GM18907 (cell line): Measurements from ENCODE around the gene ABLIM2.

ENCODE experiments used
- ATAC-seq: cut with Tn5 transposase; IDR thresholded peaks from one replicate; pipeline ENCODE4 v1.9.1; 2021; ENCODE audit warnings: mild to moderate bottlenecking, moderate library complexity; ENCODE audit not compliant: unreplicated experiment

Gene ABLIM2

DNA sequence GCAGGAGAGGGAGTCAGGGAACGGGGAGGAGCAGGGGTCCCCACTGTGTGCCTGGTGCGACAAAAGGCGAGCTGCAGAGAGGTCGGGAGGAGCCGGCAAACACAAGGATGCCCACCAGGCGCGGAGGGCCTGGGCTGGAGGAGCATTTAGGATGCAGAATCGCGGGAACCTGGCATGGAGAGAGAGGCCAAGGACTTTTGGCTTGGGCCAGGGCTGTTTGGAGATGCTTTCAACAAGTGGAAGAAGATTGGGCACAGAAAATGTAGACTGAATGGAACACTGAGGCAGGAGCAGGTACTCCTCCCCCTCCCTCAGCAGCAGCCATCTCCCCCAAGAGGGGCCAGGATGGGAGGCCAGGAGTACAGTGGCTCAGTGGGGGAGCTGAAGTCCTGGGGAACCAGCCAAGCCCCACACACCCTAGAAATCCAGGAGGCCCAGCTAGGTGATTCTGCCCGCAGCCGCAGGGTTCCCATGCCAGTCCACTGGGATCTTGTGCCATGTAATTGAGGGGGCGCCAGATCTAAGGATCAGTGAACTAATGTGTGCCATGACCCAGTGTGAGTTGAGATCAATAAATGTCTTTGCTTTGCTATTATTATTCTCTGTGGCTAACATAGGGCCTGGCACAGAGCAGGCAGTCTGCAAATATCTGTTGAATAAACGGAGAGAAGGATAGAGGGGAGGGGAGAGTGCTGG is 1.1 kb upstream of the ABLIM2 start:
- no peak for ATAC-seq

DNA sequence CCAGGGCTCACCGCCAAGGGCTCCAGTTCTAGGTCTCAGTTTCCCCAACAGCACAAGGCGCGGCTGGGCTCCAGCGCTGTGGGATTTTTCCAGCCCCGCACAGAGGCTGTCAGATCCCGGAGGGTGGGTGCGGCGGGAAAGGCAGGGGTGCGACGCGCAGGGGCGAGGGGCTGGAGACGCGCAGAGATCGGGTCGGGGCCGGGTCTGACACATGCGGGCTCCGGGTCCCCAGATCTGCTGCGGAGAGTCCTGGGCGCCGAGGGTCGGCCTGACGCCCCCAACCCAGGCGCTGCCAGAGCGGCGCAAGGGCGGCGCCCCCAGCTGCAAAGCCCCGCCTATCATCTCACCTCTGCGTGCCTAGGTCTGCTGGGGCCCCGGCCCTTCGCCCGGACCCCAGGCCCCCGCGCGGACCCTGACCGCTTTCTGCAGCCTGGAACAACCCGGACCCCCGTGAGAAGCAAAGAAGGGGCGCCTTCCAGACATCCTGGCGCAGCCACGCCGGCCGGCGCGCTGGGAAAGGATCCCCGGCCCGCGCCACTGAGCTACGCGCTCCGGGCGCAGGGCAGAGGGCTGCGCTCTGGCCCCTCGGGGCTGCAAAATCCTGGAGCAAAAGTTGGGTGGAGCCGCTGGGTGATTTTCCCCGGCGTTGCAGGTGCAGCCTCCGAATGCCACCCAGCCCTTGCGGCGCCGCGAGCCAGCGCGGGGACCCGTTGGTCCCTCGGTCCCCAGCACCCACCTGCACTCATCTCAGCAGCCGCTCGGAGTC is 486 bp downstream of the ABLIM2 start:
- ATAC-seq: no peak

DNA sequence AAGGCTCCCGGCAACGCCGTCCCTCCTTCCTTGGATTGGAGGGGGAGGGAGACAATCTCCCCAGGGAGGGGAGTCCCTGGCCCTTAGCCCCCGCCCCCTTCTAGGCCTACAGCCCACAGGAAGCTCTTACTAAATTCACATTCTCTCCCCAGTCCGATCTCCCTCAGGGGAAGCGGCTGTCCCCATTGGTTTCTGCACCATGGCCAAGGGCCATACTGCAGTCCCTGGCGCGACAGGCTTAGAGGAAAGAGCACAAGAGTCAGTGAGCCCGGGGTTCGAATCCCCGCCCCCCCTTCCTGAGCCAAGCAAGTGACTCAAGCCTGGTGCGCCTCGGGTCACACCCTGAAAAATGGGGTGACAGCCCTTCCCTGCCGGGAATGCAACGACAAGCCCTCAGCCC is 1.1 kb downstream of the ABLIM2 start:
- no peak for ATAC-seq

DNA sequence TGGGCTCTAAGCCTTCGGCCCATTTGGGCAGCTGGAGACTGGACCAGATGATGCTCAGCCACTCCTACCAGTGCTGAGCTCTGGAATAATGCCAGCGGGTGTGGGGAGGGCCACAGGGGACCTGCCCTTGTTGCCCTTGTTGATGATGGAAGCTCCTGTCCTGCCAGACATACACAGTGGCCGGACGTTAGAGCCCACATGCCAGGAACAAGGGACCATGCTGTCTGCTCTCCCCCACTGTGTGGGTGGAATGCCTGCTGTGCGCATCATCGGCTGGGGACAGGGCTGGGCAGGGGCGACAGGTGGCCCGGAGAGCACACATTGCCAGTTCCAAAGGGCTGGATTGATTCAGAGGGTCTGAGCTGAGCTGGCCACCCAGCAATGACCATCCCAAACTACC is 2.0 kb downstream of the ABLIM2 start:
- ATAC-seq: no peak

DNA sequence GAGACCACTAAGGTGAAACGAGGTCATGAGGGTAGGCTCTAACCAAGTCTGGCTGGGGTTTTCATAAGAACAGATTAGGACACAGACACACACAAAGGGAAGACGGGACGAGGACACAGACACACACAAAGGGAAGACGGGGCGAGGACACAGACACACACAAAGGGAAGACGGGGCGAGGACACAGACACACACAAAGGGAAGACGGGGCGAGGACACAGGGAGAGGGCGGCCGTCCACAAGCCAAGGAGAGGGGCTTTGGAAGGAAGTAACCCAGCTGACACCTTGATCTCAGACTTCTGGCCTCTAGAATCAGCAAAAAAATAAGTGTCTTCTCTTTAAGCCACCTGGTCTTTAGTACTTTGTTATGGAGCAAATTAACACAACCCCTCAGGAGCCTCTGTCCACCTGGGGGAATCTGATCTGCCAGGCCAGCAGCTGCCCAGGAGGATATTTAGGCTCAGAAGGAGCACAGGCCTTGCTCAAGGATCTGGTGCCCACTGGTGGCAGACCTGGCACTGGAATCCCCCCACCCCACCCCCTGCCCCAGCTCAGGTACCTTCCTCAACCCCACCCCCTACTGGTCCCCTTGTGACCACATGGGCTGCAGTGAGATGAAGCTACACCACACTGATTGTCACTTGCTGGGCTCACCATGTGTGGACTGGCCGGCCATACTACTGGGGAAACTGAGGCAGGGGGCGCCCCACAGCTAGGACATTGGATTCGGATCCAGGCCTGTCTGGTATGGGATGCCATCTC is 2.8 kb downstream of the ABLIM2 start:
- ATAC-seq: no peak

DNA sequence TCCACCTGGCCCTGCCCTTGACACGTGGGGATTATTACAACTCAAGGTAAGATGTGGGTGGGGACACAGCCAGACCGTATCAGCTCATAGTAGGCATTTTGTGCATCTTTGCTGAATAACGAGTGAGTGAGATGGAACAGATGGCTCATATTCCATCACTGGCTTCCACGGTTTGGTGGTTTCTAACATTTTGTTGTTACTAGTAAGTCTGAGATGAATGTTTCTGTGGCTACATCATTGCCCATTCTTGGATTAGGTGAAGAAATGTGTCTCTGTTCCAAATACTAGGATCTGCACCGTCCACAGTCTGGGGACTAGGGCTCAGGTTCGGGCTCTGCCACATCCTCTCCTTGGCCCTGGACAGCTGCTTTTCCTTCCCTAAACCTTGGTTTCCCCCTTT is 3.6 kb downstream of the ABLIM2 start:
- ATAC-seq: no peak

DNA sequence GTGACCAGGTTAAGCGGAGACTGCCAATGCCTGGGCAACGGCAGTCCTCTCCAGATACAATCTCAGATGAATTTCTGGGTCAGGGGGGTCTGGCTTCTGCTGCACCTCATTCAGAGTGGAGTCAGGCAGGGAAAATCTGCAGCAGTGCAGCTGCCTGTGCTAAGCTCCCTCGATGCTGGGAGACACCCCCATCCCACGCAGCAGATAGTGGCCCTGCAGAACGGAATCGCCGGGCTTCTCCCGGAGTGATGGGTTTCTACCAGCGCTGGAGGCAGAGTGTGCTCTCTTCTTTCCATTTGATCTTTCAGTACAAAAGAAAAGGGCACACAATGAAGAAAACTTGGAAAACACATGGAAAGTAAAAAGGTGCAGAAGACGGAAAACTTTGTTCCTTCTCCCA is 5.2 kb downstream of the ABLIM2 start:
- ATAC-seq: no peak

DNA sequence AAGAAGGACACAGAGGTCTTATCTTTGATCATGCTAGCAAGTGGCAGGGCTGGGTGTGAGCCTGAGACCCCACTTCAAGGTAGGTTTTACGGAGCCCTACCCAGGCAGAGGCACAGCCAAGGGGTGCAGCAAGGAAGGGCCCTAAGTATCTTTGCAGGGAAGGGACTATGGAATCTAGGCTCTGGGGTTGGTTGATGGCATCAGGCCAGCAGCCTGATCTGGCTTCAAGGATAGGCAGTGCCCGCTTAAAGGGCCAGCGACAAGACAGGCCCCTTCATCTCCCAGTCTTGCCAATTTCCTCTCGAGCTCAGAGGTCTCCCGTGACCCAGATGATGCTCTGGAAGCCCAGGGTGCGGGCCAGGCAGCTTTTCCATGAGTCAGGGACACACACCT is 5.8 kb downstream of the ABLIM2 start:
- no peak for ATAC-seq

DNA sequence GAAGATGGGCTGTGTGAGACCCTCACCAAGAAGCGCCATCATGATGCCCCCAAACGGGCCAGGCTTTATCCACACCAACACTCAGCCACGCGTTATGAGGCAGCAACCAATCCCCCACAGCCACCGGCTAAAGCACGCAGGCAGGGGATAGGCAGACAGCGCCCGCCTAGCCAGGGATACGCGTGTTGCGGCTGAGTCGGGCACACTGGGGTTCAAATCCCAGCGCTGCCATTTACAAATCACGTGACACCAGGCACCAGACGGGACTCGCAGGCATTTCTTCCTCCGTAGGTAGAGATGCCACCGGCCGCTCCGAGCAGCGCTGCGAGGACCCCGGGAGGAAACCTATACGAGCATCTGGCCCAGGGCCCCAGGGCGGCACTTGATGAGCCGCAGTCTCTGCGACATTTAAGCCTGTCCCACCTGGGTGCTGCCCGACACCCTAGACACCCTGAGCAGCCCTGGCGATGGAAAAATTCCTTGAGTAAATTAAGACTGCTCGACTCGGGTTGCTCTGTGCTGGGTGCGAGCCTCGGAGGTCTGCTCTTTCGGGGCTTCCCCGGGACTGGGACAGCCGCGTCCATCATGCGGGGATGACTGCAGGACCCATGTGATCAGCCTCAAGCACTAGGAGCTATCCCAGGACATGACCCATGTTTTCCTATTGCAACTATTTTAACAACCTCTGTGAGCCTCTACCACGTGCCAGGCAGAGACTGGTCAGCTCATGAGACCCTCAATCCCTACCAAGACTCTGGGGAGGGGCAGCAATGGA is 6.3 kb downstream of the ABLIM2 start:
- no peak for ATAC-seq

DNA sequence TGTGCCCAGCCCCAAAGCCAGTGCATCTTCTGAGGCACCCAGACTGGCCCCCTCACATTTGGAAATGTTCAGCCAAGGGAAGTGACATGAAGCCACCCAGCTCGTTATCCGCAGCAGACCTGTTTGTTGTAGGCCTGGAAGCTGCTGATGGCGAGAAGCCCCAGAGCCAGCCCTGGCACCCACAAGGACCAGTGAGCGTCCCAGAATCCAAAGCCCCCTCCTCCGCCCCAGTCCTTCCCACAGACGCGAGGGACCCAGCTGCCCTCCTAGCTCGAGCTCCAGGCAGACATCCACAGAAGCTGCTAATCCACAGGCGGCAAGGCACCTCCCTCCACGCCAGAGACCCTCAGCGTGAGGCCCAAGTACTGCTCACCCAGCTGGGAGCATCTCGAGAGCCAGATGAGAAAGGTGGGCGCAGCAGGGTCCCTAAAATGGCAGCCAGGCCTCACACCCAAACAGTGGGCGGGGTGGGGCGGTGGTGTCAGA is 7.4 kb downstream of the ABLIM2 start:
- no peak for ATAC-seq

DNA sequence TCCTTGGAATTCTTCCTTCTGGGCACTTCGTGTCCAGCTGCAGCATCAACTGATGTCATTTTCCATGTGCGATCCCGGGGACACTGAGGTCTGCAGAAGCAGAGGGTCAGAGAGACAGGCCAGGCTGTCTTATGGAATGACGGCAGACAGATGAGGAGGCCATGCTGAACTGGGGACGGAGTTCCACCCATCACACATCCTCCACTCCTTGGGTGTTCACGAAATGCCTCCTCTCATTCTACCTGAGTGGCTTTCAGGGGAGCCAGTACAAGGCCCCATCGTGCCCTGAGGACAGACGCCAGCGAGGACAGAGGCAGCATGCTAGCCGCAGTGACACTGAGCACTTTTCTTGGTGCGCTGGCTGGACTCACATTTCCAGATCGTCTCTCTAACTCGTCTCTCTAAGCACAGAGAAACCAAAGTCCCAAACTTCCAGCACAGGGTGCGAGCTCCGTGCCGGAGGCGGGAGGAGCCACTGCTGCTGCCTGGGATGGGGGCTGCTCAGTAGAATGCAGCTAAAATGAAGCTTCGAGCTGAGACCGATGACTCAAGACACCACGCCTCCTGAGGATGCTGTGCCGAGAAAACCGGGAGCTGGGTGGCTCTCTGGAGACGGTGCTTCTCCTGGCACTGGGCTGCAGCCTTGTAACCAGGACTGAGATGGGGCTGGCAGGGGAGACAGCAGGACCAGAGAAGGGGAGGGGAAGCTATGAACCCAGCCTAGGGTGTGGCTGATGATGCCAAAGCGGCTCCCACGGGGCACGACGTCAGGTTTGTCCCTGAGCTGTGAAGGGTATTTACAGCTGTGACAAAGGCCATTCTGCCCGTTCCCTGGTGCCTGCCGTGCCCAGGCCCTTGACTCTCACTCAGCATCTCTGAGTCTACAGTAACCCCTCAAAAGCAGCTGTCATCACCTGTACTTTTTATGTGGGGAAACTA is 8.2 kb downstream of the ABLIM2 start:
- ATAC-seq: no peak

DNA sequence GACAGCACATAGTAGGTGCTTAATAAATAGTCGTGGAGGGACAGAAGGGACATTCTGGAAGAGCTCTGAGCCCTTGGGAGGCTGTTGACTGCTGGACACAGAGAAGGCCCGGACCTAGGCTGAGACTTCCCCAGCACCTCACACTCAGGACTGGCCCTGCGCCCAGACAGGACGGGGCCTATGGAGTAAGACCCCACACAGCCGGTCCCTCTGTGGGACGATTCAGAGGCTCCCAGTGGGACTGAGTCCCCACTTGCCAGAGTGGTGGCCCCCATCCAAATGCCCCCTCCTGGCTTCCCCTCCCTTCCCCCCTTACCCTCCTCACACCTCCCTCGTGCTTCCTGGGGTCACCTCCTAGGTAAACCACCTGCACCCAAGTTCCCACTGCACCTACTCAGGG is 8.9 kb downstream of the ABLIM2 start:
- ATAC-seq: no peak

DNA sequence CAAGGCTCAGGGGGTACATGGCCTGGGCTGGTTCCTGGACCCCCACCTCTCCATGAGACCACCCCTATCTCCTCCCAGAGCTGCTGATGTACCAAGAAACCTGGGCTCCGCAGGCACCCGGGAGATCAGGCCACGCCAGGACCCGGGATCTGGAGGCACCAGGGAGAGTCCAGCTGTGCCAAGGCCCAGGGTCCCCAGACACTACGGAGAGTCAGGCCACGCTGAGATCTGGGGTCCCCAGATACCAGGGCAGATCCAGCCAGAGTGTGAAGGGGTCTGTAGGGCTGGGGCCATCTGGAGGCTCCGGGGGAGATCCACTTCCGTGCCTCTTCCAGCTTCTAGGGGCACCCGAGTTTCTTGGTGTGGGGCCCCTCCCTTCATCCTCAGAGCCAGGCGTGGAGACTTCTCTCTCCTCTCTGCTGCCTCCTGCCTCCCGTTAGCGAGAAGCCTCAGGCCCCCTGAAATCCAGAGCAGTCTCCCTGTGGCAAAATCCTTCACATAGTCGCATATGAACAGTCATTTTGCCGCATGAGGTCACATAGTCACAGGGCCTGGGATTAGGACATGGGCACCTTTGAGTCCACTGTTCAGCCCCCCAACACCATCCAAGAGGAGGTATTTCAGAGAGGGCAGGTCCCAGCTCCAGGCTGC is 9.7 kb downstream of the ABLIM2 start:
- no peak for ATAC-seq

DNA sequence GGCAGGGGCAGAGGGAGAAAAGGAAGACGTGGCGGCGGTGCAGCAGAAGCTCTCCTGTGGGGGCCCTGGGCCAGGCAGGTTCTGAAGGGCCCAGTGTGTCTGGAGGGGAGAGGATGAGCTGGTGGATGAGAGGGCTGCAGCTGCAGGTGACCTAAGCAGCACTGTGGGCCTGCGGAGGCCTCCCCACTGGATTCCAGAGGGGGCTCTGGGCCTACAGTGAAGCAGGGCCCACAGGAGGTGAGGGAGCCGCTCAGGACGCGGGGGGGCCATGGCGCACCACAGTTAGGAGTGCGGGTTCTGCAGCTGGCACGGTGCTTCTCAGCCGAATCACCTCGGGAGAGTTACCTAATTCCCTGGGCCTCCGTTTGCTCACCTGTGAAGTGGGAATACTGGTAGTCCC is 10.5 kb downstream of the ABLIM2 start:
- ATAC-seq: no peak

DNA sequence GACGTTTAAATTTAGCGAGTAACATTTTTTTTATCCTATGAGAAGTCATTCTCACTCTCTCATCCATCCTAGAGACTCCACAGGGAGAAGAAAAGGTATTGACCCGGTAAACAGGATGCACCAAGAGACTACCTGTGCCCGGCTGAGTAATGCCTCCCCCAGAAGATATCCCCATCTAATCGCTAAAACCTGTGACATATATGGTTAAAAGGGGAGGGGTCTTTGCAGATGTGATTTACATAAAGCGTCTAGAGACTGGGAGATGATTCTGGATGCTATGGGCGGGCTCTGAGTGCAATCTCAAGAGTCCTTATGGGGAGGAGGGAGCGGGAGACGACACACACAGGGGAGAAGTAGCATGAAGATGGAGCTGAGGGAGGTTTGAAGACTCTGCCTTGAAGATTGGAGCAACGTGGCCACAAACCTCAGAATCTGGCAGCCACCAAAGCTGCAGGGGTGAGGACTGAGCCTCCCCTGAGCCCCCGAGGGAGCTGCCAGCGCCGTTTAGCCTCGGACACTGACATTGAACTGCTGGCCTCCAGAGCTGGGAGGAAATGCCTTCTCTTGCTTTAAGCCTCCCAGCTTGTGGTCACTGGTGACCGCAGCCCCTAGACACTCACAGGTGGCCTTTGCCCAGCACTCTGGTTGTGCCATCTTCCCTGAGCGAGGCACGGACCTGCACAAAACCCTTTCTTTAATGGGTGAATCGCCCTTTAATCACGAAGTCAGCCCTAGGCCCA is 11.2 kb downstream of the ABLIM2 start:
- no peak for ATAC-seq

DNA sequence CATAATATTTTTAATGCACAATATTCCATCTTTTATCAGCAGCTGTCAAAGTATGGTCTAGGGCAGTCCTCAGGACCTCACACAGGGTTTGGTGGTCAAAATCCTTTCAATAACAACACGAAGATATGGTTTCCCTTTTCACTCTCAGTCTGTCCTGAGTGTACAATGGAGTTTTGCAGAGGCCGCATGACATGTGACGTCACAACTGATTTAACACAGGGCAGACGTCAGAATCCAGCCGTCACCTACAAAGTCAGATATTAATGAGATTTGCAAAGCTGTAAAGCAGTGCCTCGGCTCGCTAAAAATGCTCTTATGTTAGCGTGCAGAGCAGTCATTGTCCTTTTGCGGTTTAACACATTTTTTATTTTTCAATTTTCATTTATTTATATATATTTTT is 12.5 kb downstream of the ABLIM2 start:
- no peak for ATAC-seq

DNA sequence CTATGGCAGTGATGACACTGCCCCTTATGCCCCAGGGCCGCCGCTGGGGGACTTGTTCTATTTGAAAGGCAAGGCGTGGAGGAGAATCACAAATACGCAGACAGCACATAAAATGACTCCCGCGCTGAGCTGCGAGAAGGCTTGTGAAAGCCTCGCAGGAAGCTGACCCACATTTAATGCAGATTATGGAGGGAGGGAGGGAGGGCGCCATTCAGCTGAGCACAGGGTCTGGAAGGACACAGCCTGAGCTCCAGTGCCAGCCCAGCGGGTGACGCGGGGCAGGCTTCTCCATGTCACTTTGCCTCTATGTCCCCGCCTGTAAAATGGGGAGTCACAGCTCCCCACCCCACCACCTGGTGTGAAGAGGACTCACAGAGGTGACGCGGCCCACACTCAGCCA is 14.3 kb downstream of the ABLIM2 start:
- no peak for ATAC-seq

DNA sequence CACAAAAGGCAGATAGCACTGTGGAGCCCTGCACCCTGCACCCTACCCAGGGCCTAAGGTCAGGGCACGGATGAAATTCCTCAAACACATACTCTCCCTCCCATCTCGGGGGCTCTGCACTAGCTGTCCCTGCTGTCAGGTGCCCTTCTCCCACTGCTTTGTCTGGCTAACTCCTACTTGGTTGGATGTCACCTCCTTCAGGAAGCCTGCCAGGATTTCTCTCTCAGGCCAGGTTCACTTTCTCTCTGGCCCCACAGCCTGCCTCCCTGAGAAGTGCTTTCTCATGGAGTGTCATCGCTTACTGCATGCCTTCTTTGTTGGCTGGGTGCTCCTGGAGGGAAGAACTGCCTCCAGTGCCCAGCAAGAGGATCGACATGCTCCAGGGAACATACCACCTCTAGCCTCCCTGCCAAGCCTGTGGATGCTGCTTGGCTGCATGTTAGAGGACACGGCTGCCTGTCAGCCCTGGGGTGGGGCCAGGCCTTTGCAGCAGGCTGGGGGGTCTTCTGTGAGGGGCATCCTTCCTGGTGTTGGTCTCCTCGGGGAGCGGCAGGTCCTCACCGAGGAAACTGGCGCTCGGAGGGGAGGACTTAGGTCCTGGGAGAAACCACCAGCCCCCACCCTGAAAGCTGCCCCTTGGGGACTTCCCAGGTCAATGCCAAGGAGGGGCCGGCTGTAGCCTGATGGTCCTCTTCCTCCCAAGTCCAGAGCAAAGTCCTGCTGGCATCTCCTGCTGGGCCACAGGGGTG is 15.0 kb downstream of the ABLIM2 start:
- ATAC-seq: no peak
